ENCODE data around the gene CDHR2. TPM values are rescaled to one million over a fixed set of nuclear protein-coding genes. Genes with fewer than 3 reads are reported as not detected.

CDHR2 gene
- total RNA-seq, 1 experiment from 2014 or later = 7.8 TPM

DNA sequence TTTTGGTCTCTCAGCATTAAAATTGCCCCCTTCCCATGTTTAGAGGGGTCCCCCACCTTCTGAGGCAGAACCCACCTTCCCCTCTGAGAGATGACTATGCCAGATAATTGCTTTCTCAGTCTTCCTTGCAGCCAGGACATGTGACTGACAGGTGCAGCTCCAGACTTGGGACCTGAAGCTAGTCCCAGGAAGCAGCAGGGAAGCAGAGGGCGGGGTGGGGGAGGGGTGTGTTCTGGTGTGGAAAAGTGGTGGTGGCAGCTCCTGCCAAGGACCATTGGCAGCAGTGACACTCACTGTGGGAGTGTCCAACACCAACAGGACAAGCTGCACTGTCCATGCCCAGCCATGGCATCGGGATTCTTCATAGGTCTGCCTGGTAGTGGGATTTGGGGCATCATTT, 83.6 kb downstream of the CDHR2 start:
- H3K36me3 Mint-ChIP-seq (ENCODE audit: insufficient read depth, unreplicated experiment) = no peaks in the 10 kb centered on the region
- TF ChIP-seq, protein P1, sequence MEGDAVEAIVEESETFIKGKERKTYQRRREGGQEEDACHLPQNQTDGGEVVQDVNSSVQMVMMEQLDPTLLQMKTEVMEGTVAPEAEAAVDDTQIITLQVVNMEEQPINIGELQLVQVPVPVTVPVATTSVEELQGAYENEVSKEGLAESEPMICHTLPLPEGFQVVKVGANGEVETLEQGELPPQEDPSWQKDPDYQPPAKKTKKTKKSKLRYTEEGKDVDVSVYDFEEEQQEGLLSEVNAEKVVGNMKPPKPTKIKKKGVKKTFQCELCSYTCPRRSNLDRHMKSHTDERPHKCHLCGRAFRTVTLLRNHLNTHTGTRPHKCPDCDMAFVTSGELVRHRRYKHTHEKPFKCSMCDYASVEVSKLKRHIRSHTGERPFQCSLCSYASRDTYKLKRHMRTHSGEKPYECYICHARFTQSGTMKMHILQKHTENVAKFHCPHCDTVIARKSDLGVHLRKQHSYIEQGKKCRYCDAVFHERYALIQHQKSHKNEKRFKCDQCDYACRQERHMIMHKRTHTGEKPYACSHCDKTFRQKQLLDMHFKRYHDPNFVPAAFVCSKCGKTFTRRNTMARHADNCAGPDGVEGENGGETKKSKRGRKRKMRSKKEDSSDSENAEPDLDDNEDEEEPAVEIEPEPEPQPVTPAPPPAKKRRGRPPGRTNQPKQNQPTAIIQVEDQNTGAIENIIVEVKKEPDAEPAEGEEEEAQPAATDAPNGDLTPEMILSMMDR (IDR thresholded peaks at IDR 0.05; ENCODE audit: unreplicated experiment) = no peak
- CTCF ChIA-PET = interaction anchor here (0.5 kb wide), 1 partner anchor 201 kb away, joined by 5 read pairs; no protein-coding TSS in a partner anchor

DNA sequence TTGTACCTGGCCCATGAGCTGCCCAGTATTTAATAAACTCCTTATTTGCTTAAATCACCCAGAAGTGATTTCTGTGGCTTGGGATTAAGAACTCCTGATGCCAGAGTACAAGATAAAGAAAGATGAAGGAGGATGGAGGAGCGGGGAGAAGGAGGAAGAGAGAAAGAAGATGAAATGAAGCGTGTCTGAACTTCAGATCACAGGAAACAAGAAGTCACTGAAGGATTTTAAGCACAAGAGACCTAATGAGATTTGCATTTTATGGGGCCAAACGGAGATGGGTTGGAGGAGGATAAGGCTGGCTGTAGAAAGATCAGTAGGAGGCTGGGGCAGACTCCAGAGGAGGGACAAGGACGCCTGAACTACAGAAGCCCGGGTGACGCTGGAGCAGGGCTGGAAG, 84.5 kb downstream of the CDHR2 start:
- Mint-ChIP-seq H3K36me3 (ENCODE audit: insufficient read depth, unreplicated experiment) (no peaks in the 10 kb centered on the region), H3K4me3 (ENCODE audit: low read depth, unreplicated experiment) (no peak overlapping the region), H3K27me3 (ENCODE audit: unreplicated experiment) (peaks cover 92% of the 10 kb centered on the region), H3K9me3 (ENCODE audit: low read depth, unreplicated experiment) (peaks cover 2% of the 10 kb centered on the region), H3K4me1 (ENCODE audit: low read depth, unreplicated experiment) (peaks cover 9% of the 10 kb centered on the region), H3K27ac (ENCODE audit: unreplicated experiment) (no peak overlapping the region)
- TF ChIP-seq, protein P1 (IDR thresholded peaks at IDR 0.05; ENCODE audit: unreplicated experiment) = no peak
- CTCF ChIA-PET = interaction anchor here (0.5 kb wide), 1 partner anchor 200 kb away, joined by 5 read pairs; no protein-coding TSS in a partner anchor
- DNase-seq = no peak
- BruUV-seq (replicated peaks) = no TSS peak
- intact Hi-C loops (cut with micrococcal nuclease; ENCODE audit: unreplicated experiment) = no loop called here

More for the DNA sequence above, 83.6 kb downstream of the CDHR2 start:
- no TSS peak for BruUV-seq (replicated peaks)
- peaks cover 2% of the 10 kb centered on the region for H3K9me3 Mint-ChIP-seq (ENCODE audit: low read depth, unreplicated experiment)
- no peak for DNase-seq
- peaks cover 92% of the 10 kb centered on the region for H3K27me3 Mint-ChIP-seq (ENCODE audit: unreplicated experiment)
- H3K4me1 Mint-ChIP-seq (ENCODE audit: low read depth, unreplicated experiment) = peaks cover 18% of the 10 kb centered on the region
- H3K27ac Mint-ChIP-seq (ENCODE audit: unreplicated experiment) = no peak overlapping the region
- intact Hi-C loops (cut with micrococcal nuclease; ENCODE audit: unreplicated experiment) = no loop called here
- H3K4me3 Mint-ChIP-seq (ENCODE audit: low read depth, unreplicated experiment) = no peak overlapping the region

DNA sequence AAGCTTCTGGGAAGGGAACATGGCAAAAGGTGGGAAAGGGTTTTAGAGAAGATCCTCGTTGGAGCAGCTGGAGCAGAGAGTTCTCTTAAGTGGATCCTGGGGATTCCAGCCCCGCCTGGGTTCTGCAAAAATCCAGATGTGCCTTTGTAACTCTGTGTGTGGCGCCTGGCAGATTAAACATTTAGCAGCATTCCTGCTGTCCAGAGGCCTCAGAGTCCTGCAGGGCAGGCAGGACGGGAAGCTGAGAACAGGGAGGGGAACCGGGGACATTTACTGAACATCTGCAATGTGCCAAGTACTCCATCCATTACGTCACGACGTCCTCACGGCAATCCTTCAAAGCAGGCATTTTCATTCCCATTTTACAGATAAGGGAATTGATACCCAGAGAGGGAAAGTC, 87.3 kb downstream of the CDHR2 start:
- peaks cover 75% of the 10 kb centered on the region for H3K27me3 Mint-ChIP-seq (ENCODE audit: unreplicated experiment)
- H3K9me3 Mint-ChIP-seq (ENCODE audit: low read depth, unreplicated experiment) = peaks cover 2% of the 10 kb centered on the region
- H3K4me1 Mint-ChIP-seq (ENCODE audit: low read depth, unreplicated experiment) = no peaks in the 10 kb centered on the region
- intact Hi-C loops (cut with micrococcal nuclease; ENCODE audit: unreplicated experiment) = no loop called here
- no peak overlapping the region for H3K4me3 Mint-ChIP-seq (ENCODE audit: low read depth, unreplicated experiment)
- DNase-seq = no peak
- BruUV-seq (replicated peaks) = no TSS peak
- CTCF ChIA-PET = no interaction called here
- H3K36me3 Mint-ChIP-seq (ENCODE audit: insufficient read depth, unreplicated experiment) = no peaks in the 10 kb centered on the region
- no peak overlapping the region for H3K27ac Mint-ChIP-seq (ENCODE audit: unreplicated experiment)
- TF ChIP-seq, protein P1 (IDR thresholded peaks at IDR 0.05; ENCODE audit: unreplicated experiment) = no peak

DNA sequence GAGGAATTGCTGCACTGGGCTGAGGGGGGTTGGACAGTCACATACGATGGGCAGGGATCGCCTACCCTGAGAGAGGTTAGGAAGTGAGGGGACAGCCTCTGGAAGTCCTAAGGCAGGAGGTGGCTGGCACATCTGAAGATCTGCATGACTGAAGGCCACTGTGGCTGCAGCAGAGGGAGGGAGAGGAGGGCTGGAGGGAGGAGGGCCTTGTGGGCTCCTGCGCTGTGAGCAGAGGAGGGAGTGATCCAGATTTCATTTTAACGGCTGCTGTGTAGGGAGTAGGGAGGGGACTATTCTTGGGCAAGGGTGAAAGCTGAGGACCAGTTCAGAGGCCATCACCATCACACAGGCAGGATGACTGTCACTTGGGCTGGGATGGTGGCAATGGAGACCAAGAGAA, 88.4 kb downstream of the CDHR2 start:
- peaks cover 64% of the 10 kb centered on the region for H3K27me3 Mint-ChIP-seq (ENCODE audit: unreplicated experiment)

More for the DNA sequence above, 88.4 kb downstream of the CDHR2 start:
- no peaks in the 10 kb centered on the region for H3K36me3 Mint-ChIP-seq (ENCODE audit: insufficient read depth, unreplicated experiment)
- CTCF ChIA-PET = no interaction called here
- no peaks in the 10 kb centered on the region for H3K4me1 Mint-ChIP-seq (ENCODE audit: low read depth, unreplicated experiment)
- peaks cover 2% of the 10 kb centered on the region for H3K9me3 Mint-ChIP-seq (ENCODE audit: low read depth, unreplicated experiment)
- DNase-seq = no peak
- BruUV-seq (replicated peaks) = no TSS peak
- TF ChIP-seq, protein P1 (IDR thresholded peaks at IDR 0.05; ENCODE audit: unreplicated experiment) = no peak
- intact Hi-C loops (cut with micrococcal nuclease; ENCODE audit: unreplicated experiment) = no loop called here
- H3K4me3 Mint-ChIP-seq (ENCODE audit: low read depth, unreplicated experiment) = no peak overlapping the region
- no peak overlapping the region for H3K27ac Mint-ChIP-seq (ENCODE audit: unreplicated experiment)
